GM15510 (cell line): ENCODE data around the gene POLE4.

Source experiments
- POLR2A ChIP-seq: IDR thresholded peaks from 3 replicates; pipeline ENCODE4 v1.6.1; 2011; ENCODE audit warnings: borderline replicate concordance; ENCODE audit not compliant: insufficient read length; ENCODE audit errors: extremely low read depth

POLE4 gene

DNA sequence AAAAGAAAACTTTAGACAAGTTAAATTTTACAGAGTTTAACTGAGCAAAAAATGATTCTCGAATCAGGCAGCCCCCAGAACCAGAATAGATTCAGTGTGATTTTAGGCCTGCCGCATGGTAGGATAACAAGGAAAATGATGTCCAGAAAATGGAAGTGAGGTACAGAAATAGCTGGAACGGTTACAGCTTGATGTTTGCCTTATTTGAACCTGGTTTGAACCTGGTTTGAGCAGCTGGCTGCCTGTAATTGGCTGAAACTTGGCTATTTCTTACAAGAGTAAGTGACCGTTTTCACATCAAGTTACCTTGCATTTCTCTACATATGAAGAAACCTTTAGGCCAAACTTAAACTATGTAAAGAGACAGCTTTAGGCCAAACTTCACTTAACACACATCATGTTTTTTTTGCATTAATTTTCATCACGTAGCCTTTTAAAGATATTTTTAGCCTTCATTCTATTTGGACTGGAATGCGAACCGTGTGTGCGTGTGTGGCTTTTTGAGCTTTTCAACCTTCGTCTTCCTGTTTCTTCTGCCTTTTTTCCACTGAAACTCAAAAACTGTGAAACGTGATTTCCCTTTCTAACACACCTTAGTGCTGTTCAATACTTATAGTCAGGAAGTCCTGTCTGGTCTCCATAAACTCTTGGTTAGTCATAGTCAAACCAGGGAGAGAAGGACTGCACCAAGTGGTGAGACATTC lies 4.5 kb upstream of the POLE4 start:
- no peak for TF ChIP-seq POLR2A

DNA sequence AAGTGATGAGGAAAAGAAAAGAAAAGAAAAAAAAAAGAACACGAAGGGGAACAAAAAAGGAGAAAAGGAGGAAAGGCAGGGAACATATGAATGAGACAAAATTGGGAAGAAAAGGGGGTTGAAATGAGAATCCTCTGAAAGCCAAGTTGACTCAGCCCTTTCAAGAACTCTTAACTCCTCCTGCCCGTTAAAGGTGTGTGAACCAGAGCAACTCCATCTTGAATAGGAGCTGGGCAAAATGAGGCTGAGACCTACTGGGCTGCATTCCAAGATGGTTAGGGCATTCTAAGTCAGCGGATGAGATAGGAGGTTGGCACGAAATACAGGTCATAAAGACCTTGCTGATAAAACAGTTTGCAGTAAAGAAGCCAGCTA lies 4.0 kb upstream of the POLE4 start:
- TF ChIP-seq POLR2A: no peak

DNA sequence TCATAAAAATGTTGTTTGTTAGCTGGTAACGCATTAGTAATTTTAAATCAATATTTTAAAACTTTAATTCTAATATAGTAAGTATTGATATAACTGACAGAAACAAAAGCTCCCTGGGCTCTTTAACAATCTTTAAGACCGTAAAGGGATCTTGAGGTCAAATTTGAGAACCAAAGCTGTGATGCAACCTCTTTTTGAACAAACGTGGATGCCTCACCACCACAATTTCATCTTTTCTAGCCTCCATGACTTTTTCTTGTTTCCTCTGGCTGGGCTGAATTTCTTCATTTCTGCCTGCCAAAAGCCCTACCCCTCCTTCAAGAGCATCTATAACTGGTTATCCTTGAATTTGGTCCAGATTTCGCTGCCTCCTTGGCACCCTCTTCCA lies 563 bp upstream of the POLE4 start:
- no peak for TF ChIP-seq POLR2A

DNA sequence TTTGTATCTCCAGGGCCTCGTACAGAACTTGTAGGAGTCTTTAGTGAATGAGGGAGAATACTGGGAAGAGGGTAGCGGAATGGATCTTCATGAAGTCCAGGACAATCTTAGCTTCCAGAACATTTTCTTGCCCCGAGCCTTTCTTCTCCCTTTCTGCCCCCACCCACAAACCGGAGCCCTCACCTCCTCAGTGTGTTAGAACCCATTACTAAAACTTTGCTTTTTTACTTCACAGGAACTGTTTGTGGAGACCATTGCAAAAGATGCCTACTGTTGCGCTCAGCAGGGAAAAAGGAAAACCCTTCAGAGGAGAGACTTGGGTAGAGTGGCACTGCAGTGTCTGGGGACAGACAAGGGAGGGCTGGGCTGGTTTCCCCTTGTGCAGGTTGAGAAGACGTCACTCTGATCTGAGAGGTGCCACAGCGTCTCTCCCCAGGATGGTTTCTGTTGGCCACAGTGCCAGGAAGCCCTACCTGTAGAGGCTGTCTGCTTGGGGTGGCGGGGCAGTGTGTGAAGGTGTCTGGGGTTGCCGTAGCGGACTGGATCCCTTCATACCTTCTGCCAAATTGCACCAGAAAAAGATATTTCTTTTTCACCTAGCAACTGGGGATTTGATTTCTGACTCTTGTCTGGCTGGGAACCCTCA lies 786 bp downstream of the POLE4 start:
- no peak for TF ChIP-seq POLR2A

DNA sequence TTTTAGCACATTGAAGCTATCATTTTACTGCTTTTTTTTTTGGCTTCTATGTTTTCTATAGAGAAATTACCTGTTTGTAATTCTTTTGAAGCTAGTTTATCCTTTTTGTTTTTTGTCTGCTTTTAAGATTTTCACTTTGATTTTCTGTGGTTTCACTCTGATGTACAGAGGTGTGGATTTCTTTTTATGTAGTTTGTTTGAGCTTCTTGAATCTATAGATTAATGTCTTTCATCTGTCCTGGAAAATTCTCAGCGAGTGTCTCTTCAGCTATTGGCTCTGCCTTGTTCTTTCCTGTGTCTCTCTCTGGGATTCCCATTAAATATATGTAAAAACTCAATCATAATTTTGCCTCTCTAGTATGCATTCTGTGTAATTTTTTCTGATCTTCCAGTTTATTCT lies 8.4 kb downstream of the POLE4 start:
- TF ChIP-seq POLR2A: no peak

DNA sequence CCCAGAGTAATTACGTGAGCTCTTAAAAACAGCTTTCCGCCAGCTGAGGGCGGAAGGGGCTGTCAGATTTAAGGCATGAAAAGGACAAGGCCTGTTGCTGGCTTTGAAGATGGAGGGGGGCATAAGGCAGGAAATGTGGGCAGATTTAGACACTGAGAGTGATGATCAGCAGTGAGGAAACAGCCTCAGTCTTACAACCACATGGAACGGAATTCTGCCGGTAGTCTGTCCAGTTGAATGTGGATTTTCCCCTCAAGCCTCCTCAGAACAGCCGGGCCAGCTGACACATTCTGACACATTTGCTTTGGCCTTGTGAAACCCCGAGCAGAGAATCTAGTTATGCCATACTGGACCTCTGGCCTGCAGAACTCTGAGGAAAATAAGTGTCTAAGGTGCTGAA lies 16.6 kb downstream of the POLE4 start:
- no peak for TF ChIP-seq POLR2A

DNA sequence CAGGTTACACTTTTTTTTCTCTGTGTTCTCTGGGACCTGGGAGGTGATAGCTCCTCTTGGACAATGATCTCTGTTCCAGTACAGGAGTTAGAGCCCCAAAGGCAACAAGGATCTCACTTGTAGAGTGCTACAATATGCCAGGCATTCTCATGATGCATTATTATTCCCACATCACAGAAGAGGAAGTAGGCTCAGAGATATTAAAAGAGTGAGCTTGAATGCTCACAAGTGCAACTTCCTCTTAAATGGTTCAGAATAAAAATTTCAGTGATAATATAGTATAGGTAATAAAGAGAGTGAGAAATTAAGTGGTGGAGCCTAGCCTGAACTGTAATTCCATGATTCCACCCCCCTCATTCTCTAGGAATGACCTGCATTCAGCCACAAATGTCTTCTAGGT lies 21.4 kb downstream of the POLE4 start:
- no peak for TF ChIP-seq POLR2A

DNA sequence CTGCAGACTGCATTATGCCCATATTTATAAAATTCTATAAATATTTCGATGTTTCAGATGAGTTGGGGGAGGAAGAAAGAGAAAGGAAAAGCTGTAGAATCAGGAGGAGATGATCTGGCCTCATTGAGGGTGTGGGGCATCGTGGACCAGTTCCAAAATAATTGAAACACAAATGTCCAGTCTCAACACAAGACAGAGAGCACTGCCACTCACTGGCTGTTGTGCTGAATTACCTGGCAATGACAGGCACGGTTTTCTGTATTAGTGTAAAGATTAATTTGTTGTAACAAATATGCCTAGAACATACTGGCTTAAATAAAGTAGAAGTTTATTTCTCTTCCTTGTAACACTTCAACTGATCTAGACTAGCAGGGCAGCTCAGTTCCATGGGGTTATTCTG lies 24.1 kb downstream of the POLE4 start:
- no peak for TF ChIP-seq POLR2A

DNA sequence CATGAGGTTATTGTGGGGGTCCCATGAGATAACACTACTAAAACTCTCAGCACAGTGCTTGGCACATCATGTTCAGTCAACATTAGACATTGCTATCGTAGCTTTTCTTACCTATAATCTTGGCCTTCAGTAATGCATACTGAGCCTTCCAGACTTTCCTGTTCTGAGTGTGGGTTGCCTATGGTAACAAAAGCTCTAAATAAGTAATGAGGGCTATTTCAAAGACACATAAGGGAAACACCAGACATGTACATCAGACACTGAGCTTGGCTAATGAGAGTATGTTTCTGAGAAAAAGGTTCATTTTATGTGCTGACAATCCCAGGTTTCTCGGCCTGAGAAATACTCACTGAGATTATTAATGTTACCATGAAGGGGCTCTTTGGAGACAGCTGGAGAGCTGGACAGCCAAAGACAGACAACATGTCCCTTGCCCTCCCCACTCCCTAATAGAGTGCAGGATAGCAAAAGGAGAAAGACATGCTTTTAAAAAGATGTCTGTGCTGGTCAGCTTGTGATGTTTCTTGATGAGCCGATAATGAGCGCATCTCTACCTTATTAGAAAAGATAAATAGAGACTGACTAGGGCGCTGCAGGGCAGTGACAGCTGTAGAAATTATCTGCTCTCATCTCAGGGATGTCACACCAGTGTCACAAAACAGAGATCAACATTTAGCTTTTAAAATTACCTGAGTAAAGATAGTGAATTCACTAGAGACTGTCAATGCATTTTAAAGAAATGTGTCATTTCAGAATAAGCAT lies 25.4 kb downstream of the POLE4 start:
- TF ChIP-seq POLR2A: no peak

DNA sequence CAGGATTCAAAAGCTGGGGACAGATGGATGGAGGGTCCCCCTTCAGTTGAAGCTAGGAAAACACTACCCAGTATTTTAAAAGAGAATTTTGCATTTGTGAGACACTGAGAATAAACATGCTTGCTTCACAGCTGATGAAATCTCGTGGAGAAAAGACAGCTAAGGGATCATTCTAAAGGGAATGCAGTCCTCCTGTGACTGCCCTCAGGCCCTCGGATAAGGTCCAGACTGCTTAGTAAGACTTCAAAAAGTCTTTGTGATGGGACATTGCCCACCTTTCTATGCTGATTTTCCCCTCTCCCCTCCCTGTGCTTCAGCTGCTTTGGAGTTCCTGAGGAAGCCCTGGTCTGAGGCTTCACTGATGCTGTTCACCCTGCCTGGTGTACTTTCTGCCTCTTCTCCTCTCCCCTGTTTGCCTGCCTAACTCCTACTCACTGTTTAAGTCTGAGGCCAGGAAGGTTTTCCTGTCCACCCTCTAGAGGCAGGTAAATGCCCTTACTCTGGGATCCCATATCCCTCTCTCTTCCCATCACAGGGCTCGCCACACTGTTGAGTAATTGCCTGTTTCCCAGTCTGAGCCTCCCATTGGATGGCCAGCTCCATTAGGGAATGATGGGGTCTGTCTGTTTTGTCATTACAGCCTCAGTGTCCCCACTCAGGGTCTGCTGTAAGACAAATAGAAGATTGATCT lies 26.6 kb downstream of the POLE4 start:
- no peak for TF ChIP-seq POLR2A

DNA sequence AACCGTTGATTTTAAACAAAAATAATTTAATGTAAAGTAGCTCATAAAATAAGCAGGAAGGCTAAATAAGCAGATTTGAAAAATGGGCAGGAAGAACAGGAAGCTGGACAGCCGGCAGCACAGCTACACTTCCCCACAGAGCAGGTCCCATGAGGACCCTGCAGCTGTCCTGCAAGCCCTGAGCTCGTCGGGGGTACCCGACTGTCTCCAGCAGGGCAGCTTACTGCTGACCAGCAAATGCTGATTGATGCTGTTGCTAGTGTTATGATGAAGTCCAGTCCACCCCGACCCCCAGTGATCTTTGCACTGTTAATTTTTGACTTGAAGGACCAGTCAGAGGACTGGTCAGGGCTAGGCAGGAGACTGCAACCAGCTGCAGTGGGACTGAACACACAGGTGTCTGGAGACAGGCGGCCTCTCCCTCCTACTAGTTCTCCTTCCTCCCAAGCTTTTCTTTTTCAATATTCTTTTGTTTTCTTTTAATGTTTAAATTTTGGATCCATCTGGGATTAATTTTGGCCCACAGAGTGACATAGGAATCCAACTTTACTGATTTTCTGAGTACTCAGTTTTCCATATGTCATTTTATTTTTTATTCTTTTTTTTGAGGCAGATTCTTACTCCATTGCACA lies 27.7 kb downstream of the POLE4 start:
- no peak for TF ChIP-seq POLR2A

DNA sequence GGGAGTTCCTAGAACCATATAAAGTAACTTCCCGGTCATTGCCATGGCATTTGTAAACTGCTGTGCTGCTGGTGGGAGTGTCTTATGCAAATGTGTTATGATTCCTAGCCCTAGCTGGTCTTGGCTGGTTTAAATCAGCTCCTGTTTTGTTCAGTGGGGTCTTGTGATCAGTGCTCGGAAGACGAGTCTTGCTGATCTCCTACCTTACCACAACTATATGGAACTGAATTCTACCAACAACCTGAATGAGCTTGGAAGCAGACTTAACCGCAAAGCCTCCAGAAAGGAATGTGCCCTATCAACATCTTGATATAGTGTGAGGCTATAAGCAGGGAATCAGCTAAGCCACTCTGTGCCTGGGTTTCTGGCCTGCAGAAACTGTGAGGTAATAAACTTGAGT lies 33.5 kb downstream of the POLE4 start:
- TF ChIP-seq POLR2A: no peak

DNA sequence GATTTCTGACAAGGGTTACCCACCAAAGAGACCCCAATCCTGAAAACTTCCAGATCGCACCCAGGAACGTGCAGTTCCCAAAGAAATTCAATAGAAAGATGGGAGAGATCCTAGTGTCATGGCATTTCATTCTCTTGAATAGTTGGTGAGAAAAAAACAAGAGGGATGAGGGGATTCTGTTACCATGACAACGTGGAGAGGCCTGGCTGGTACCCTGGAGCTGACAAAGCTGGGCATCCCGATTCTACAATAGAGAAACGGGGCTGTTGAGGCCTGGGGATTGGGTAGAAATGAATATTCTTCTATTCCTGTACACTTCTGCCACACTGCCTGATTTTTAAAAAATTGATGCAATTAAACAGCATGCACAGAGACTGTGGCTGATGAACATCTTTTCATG lies 41.0 kb downstream of the POLE4 start:
- TF ChIP-seq POLR2A: no peak

DNA sequence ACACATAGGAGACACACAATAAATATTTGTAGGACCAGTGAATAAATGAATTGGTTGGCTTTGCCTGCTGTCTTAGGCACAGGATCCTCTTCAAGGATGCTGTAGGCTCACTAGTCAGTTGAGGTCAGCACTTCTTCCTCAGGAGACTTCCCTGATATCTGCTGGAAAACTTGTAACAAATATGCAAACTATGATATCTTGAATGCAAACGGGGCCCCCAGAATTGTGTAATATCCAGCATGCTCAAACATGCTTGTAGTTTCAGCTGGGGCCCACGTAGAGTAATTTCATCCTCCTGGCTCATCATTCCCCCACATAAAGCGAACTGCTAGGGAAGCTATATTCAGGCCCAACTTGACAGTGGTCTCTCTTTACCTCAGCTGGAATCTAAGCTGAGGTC lies 43.6 kb downstream of the POLE4 start:
- no peak for TF ChIP-seq POLR2A

DNA sequence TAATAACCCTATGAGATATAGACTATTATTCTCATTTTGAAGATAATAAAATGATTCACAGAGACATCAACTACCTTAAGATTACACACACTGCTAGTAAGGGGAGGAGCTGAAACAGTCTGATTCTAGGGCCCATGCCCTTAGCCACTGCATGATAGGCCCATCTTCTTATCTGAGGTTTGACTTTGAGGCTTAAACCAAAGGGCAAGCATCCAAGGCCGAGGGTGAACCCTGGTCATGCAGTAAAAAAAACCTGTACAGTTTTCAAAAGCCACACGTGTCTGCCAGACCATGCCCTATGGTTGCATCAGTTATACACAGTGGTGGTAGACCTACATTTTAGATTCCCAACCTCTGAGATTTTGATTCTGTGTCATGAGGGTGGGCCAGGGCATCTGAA lies 44.8 kb downstream of the POLE4 start:
- TF ChIP-seq POLR2A: no peak
